GM21723 (cell line): ENCODE measurements around the gene CAMK2A.

Experiments used
- ATAC-seq: cut with Tn5 transposase; IDR thresholded peaks from one replicate; pipeline ENCODE4 v1.9.1; 2021; ENCODE audit warnings: mild to moderate bottlenecking, moderate library complexity; ENCODE audit not compliant: unreplicated experiment

The CAMK2A gene

GRCh38 chr5:150317048-150318003, 27.8 kb upstream of the CAMK2A start:
- ATAC-seq, result no peak

- no peak for ATAC-seq
These were observed 26.7 kb upstream of the CAMK2A start for GRCh38 chr5:150316320-150316719.

GRCh38 chr5:150315245-150315644, 25.7 kb upstream of the CAMK2A start:
- no peak for ATAC-seq

GRCh38 chr5:150313921-150314716, 24.5 kb upstream of the CAMK2A start:
- ATAC-seq, result no peak

- ATAC-seq, result no peak
These were observed 23.9 kb upstream of the CAMK2A start for GRCh38 chr5:150313501-150313900.

GRCh38 chr5:150312518-150312917, 22.9 kb upstream of the CAMK2A start:
- ATAC-seq, result no peak

GRCh38 chr5:150311015-150311692, 21.6 kb upstream of the CAMK2A start:
- ATAC-seq, result no peak

GRCh38 chr5:150310246-150310645, 20.7 kb upstream of the CAMK2A start:
- ATAC-seq, result no peak

- no peak for ATAC-seq
These were observed 20.3 kb upstream of the CAMK2A start for GRCh38 chr5:150309886-150310239.

- no peak for ATAC-seq
These were observed 19.7 kb upstream of the CAMK2A start for GRCh38 chr5:150309101-150309885.

- no peak for ATAC-seq
These were observed 18.2 kb upstream of the CAMK2A start for GRCh38 chr5:150307617-150308426.

- ATAC-seq, result no peak
These were observed 17.2 kb upstream of the CAMK2A start for GRCh38 chr5:150306775-150307174.

GRCh38 chr5:150305557-150305956, 16.0 kb upstream of the CAMK2A start:
- ATAC-seq, result no peak

- no peak for ATAC-seq
These were observed 15.5 kb upstream of the CAMK2A start for GRCh38 chr5:150305095-150305494.

GRCh38 chr5:150304481-150305081, 15.0 kb upstream of the CAMK2A start:
- ATAC-seq, result no peak

GRCh38 chr5:150303660-150304386, 14.2 kb upstream of the CAMK2A start:
- no peak for ATAC-seq

GRCh38 chr5:150303070-150303615, 13.6 kb upstream of the CAMK2A start:
- no peak for ATAC-seq

- no peak for ATAC-seq
These were observed 12.9 kb upstream of the CAMK2A start, which contains the start of gene ARSI for GRCh38 chr5:150302301-150303069. Gene ARSI (minus strand): TSS chr5:150302905. CDS start chr5:150302373, 532 bp downstream.
